Caco-2 (cell line): Measurements from ENCODE around the gene CDKAL1. TPM values are rescaled to one million over a fixed set of nuclear protein-coding genes. Genes with fewer than 3 reads are reported as not detected.

Experiments
- BruUV-seq: library from RNA; stranded (reverse); fragments of 400-500 nt; replicated peaks from 2 replicates; lab custom pipeline; 2021; lab: Mats Ljungman, UMichigan
- CTCF ChIA-PET: fragments of 300-600 bp; sonication (Branson Sonifier 250); formaldehyde crosslinking; loops from one replicate; lab custom pipeline; 2022; ENCODE audit warnings: antibody characterized with exemption; lab: Charles Lee
- POLR2A ChIA-PET: fragments of 300-600 bp; sonication (Branson Sonifier 250); formaldehyde crosslinking; loops from one replicate; lab custom pipeline; 2022; ENCODE audit warnings: antibody characterized with exemption; lab: Charles Lee
- DNase-seq, 2 experiments: peaks; one replicate each; pipeline versions ENCODE4 v3.0.0 to v3.0.0-alpha.2; 2020 to 2022
- H3K27me3 ChIP-seq: replicated peaks from 2 replicates; pipeline ENCODE4 v1.6.0; 2011; ENCODE audit warnings: low read length; ENCODE audit not compliant: control insufficient read depth, insufficient read depth
- H3K36me3 ChIP-seq: 2 replicates; pipeline ENCODE4 v1.5.1; 2011; ENCODE audit warnings: low read length; ENCODE audit not compliant: control insufficient read depth, insufficient read depth
- H3K4me1 ChIP-seq: fragments of 250-450 bp; sonication (Bioruptor Pico); 2 replicates; pipeline ENCODE4 v1.5.1; 2020; ENCODE audit warnings: mild to moderate bottlenecking
- H3K4me3 ChIP-seq: 2 replicates; pipeline ENCODE4 v1.5.1; 2011; ENCODE audit warnings: low read depth, mild to moderate bottlenecking, control low read depth, low read length
- H3K9me3 ChIP-seq: fragments of 250-450 bp; sonication (Bioruptor Pico); 2 replicates; pipeline ENCODE4 v1.5.1; 2020; ENCODE audit warnings: mild to moderate bottlenecking, moderate library complexity
- H3K27ac Mint-ChIP-seq: one replicate; pipeline ENCODE4 v1.8.0; 2022; ENCODE audit warnings: mixed read lengths; ENCODE audit not compliant: unreplicated experiment
- H3K27me3 Mint-ChIP-seq: one replicate; pipeline ENCODE4 v1.8.0; 2022; ENCODE audit warnings: mixed read lengths; ENCODE audit not compliant: insufficient read depth, unreplicated experiment
- H3K36me3 Mint-ChIP-seq: one replicate; pipeline ENCODE4 v1.8.0; 2022; ENCODE audit warnings: mild to moderate bottlenecking, mixed read lengths; ENCODE audit not compliant: insufficient read depth, unreplicated experiment
- H3K4me1 Mint-ChIP-seq: one replicate; pipeline ENCODE4 v1.8.0; 2022; ENCODE audit warnings: low read depth, mixed read lengths; ENCODE audit not compliant: unreplicated experiment
- H3K4me3 Mint-ChIP-seq: one replicate; pipeline ENCODE4 v1.8.0; 2022; ENCODE audit warnings: mild to moderate bottlenecking, moderate library complexity, mixed read lengths; ENCODE audit not compliant: unreplicated experiment
- H3K9me3 Mint-ChIP-seq: one replicate; pipeline ENCODE4 v1.8.0; 2022; ENCODE audit warnings: mixed read lengths; ENCODE audit not compliant: unreplicated experiment
- CTCF ChIP-seq, 2 experiments: fragments of 200-600 bp in 1 of 2; IDR thresholded peaks; 1 replicate in 1 of 2; 2 replicates in 1 of 2; pipeline versions ENCODE4 v1.5.1 to v1.8.0; 2011 to 2022; ENCODE audit warnings: antibody characterized with exemption in 1 of 2, control low read depth in 1 of 2, inconsistent platforms in 1 of 2, low read depth in 1 of 2, low read length in 1 of 2, mild to moderate bottlenecking in 1 of 2, moderate library complexity in 1 of 2; ENCODE audit not compliant: insufficient read depth in 1 of 2, severe bottlenecking in 1 of 2, unreplicated experiment in 1 of 2
- intact Hi-C: fragments of 100-400 bp; cut with micrococcal nuclease; formaldehyde crosslinking; loops from one replicate; pipeline ENCODE4 v1.10.0; 2022; ENCODE audit not compliant: unreplicated experiment
- total RNA-seq: library from RNA; stranded (reverse); gene quantifications from 2 replicates; pipeline ENCODE4 v1.2.3, GENCODE V29; 2022

The CDKAL1 gene
- total RNA-seq, 1 experiment from 2014 or later = 18.7 TPM

GRCh38 chr6:20709451-20709850 lies 175.2 kb downstream of the CDKAL1 start:
- BruUV-seq = no TSS peak
- peaks cover 22% of the 10 kb centered on the region for H3K4me1 ChIP-seq
- H3K27me3 Mint-ChIP-seq = no peaks in the 10 kb centered on the region
- no peaks in the 10 kb centered on the region for H3K9me3 Mint-ChIP-seq
- ChIA-PET CTCF (no interaction called here), POLR2A (no interaction called here)
- DNase-seq = no peak
- intact Hi-C loops = no loop called here
- peaks cover 16% of the 10 kb centered on the region for H3K4me1 Mint-ChIP-seq
- H3K27me3 ChIP-seq = no peaks in the 10 kb centered on the region
- H3K4me3 ChIP-seq = no peak overlapping the region
- H3K27ac Mint-ChIP-seq = no peak overlapping the region
- H3K4me3 Mint-ChIP-seq = no peak overlapping the region
- no peaks in the 10 kb centered on the region for H3K36me3 ChIP-seq
- H3K9me3 ChIP-seq = no peaks in the 10 kb centered on the region
- TF ChIP-seq CTCF (IDR thresholded peaks at IDR 0.05; ENCODE audit: insufficient read depth in 1 of 2, low read depth in 1 of 2, low read length in 1 of 2, severe bottlenecking in 1 of 2, unreplicated experiment in 1 of 2) = no peak
- H3K36me3 Mint-ChIP-seq = no peaks in the 10 kb centered on the region

GRCh38 chr6:20710341-20710740 lies 176.1 kb downstream of the CDKAL1 start:
- Mint-ChIP-seq H3K27me3 (no peaks in the 10 kb centered on the region), H3K4me3 (no peak overlapping the region), H3K4me1 (peaks cover 11% of the 10 kb centered on the region), H3K9me3 (no peaks in the 10 kb centered on the region), H3K27ac (no peak overlapping the region), H3K36me3 (no peaks in the 10 kb centered on the region)
- POLR2A ChIA-PET = no interaction called here
- Histone ChIP-seq H3K36me3 (no peaks in the 10 kb centered on the region), H3K27me3 (no peaks in the 10 kb centered on the region), H3K9me3 (no peaks in the 10 kb centered on the region), H3K4me3 (no peak overlapping the region), H3K4me1 (peaks cover 22% of the 10 kb centered on the region)
- no peak for TF ChIP-seq CTCF (IDR thresholded peaks at IDR 0.05; ENCODE audit: insufficient read depth in 1 of 2, low read depth in 1 of 2, low read length in 1 of 2, severe bottlenecking in 1 of 2, unreplicated experiment in 1 of 2)
- no peak for DNase-seq
- intact Hi-C loops = no loop called here
- CTCF ChIA-PET = no interaction called here
- BruUV-seq = no TSS peak

- intact Hi-C loops = no loop called here
- no peak for DNase-seq
- H3K36me3 ChIP-seq = no peaks in the 10 kb centered on the region
- ChIA-PET CTCF (no interaction called here), POLR2A (no interaction called here)
- Mint-ChIP-seq H3K4me1 (peaks cover 11% of the 10 kb centered on the region), H3K27me3 (no peaks in the 10 kb centered on the region), H3K9me3 (no peaks in the 10 kb centered on the region), H3K27ac (no peak overlapping the region), H3K4me3 (no peak overlapping the region), H3K36me3 (no peaks in the 10 kb centered on the region)
- peaks cover 22% of the 10 kb centered on the region for H3K4me1 ChIP-seq
- no peak overlapping the region for H3K4me3 ChIP-seq
- BruUV-seq = no TSS peak
- H3K27me3 ChIP-seq = no peaks in the 10 kb centered on the region
- no peak for TF ChIP-seq CTCF (IDR thresholded peaks at IDR 0.05; ENCODE audit: insufficient read depth in 1 of 2, low read depth in 1 of 2, low read length in 1 of 2, severe bottlenecking in 1 of 2, unreplicated experiment in 1 of 2)
- no peaks in the 10 kb centered on the region for H3K9me3 ChIP-seq
These were observed 177.3 kb downstream of the CDKAL1 start for GRCh38 chr6:20711518-20711917.
